ENCODE measurements around the gene CLUH.

DNA sequence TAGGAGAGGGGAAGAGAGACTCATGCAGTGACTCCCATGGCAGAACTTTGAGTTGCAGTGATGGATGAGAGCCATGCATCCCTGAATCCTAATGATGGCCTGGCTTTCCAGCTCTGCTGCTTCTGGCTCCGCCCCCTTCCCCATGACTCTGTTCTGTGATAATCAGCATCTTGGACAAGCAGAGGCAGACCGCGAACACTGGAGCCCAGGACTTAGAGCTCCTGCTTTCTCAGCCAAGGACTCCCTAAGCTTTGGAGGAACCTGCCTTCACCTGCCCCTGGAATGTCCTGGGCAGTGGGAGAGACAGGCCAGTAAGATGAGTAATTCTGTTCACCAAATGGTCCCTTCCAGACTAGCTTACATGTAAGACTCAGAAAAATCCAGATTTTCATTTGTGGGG lies 25.4 kb upstream of the CLUH start:
- TF ChIP-seq CTCF (IDR thresholded peaks at IDR 0.05 in 8 of 11, conservative IDR thresholded peaks at IDR 0.05 in 3 of 11) (no peak), POLR2A (IDR thresholded peaks at IDR 0.05) (no peak)
